Activated T-cell treated with anti-CD3 and anti-CD28 coated beads for 24 hours (primary cell): ENCODE data around the gene SFMBT1.

Experiments
- DNase-seq: peaks from one replicate; pipeline ENCODE4 v3.0.0-alpha.2; 2020; ENCODE audit warnings: low read depth

The SFMBT1 gene

DNA sequence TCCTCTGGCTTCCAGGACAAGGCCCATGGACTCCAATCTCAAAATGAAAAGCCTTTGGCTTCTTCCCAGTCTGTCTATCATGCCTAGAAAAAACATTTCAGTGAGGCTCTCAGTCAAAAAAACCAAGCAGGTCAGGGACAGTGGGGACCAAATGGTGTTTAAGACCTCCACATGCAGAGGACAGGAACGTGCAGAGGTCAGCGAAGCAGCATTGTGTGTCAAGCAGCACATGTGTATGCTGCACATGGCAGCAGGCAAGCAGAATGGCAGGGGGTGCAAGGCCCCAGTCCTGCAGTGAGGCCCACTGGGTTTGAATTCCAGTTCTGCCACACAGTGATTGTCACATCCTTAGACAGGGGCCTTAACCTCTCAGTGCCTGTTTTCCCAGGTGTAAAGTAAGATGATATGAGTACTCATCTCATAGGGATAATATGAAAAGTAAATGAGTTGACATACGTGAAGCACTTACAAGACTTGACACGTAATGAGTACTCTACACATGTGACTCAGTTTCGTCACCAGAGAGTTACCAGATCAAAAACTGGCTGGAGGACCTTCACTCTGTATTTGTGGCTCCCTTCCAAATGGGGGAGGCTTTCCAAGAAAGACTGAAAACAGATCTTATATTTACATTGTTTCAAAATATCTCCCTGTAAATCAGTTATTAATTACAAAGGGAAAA is 159.7 kb downstream of the SFMBT1 start:
- DNase-seq: no peak

DNA sequence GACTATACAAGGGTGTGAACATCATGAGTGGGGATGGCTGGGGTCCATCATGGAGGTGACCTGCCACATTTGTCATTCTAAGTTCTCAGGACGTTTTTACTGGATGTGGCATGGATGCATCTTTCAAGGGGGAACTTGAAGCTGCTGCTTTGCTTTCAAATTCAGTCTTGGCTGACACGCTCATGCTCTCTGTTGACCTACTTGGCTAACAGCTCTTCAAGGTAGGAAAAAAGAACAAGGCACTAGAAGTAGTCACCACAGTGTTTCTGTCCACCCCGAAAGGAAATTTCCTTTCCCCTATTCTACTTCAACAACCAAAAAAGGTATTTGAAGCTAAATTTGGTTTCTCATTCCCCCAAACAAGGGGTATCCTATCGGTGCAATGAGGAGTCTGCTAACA is 163.5 kb downstream of the SFMBT1 start:
- no peak for DNase-seq

GRCh38 chr3:52881871-52882270 is 164.0 kb downstream of the SFMBT1 start:
- no peak for DNase-seq

DNA sequence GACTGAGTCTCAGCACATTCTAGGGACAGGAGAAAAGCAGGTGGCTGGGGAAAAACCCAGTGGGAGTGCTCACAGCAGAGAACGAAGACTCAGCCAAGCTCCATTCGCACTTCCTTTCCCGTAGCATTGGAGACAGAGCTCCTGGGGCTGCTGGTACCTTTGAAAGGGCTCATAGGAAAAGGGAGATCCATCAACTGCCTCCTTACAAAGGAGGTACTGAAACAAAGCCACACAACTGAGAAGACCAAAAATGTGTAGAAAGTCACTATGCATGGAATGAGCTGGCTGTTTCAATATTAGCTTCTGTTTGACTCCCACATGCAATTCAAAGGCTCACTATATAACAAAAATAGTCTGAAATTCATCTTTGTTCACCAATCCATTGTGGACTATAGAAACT is 165.4 kb downstream of the SFMBT1 start:
- no peak for DNase-seq

DNA sequence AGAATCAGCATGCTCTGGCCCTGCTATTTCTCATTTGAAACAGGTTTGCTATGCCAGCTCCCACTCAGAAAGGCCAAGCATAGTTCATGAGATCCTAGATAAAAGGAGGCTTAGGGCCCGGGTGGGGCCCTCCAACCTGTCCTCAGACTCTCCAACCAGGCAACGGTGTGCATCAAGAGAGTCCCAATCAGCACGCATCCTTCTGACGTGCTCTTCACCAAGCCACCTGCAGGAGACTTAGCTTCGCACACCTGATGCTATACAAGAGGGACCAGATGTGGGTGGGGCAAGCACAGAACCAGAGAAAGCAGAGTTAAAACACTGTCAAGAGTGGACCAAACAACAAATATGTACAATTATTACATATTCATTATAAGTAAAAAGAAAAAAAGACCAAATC is 165.8 kb downstream of the SFMBT1 start:
- no peak for DNase-seq

DNA sequence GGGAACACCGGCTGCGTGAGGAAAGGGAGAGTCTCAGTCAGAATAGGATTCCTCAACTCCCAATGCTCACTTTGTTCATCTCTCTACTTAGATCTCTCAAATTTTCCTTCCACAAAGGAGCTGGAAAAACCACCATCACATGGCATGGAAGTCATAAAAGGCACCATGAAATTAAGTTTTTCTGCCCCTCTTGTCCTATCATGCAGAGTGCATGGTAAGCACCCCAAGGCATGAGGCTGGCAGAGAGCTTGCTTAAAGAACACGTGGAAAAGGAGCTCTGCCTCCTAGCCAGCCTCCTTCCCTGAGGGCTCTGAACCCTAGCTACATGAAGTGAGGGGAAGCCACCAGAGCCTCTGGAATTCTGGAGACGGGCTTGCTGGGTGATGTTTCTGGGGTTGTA is 166.3 kb downstream of the SFMBT1 start:
- no peak for DNase-seq

DNA sequence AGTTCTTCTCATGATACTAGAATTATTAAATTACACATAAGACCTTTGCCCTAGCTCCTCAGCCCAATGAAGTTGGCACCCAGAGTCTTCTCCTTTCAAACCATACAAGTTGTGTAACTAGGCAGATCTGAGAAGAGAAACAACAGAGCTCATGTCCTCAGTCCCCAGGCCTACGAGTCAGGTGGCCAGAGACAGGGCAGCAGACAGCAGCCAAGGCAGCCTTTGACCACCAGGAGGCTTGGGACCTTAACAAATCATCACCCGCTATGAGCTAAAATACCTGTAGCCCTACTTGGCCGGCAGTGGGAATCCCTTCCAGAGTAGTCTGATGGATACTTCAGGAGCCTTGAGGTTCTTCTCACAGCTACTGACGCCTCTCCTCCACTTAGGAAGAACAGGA is 166.8 kb downstream of the SFMBT1 start:
- no peak for DNase-seq

DNA sequence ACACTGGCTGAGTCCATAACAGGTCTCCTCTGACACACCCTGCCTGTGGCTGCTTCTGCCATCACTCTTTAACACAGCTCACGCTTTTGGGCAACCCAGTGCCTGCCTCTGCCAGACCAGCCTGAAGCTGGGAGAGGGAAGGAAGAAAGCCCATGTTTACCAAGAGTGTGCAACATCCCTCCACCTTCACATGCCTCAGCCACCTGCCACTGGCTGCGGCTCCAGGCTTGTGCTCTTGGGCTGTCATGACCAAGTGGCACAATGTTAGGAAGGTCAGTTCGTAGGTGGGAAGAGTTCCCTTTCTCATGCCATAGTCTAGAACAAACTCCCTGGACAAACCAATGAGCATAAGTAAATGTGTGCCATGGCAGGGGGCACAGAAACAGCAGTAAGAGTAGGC is 168.8 kb downstream of the SFMBT1 start:
- DNase-seq: no peak

DNA sequence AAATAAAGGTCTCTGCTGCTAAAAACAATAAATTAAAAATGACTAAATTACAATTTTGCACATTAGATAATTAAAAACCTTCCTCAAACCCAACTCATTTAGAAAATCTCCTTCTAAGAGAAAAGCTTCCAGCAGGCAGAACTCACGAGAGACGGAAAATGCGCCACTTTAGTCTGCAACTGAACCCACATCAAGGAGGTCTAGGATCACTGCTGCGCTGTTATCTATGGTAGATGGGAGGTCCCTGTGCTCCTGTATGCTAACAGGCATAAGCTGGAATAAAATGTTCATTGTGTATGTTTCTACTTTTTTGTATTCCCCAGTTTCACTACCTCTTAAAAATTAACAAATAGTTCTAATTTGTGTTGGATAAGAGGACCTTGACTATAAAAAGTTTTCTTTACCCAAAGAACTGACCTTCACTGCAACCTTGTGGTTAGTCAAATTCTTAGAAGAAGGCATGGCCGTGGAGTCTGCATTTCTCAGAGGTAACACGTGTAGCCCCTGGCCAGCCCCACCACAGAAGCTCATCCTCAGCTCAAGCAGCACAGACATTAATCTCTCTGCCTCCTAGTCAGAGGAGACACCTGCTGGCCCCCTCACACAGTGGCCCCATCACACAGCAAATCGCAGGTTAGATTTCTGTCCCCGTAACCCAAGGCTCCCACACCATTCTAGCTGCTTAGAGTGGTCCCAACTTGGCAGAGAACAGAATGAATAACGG is 170.8 kb downstream of the SFMBT1 start:
- no peak for DNase-seq

- no peak for DNase-seq
These were observed 171.6 kb downstream of the SFMBT1 start for GRCh38 chr3:52874160-52874701.

- no peak for DNase-seq
These were observed 172.3 kb downstream of the SFMBT1 start for GRCh38 chr3:52873433-52874159.

- DNase-seq: no peak
These were observed 173.6 kb downstream of the SFMBT1 start for GRCh38 chr3:52872245-52872644.

DNA sequence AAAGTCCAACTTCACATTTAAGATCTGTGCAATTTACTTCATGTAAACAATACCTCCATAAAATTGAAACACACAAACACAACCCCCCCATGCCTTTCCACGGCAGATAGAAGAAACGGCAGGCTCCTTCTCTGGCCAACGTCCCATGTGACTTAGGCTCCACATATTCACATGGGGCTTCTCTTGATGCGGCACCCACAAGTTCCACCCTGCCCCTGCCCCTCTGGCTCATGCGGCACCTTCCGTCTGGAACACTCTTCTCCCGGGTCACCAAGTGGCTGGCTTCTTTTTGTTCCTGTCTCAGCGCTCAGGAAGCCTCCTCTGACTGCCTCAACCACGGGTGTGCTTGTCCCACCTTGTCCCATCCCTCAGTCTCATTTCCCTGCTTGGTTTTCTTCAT is 174.1 kb downstream of the SFMBT1 start:
- DNase-seq: no peak

- DNase-seq: no peak
These were observed 175.4 kb downstream of the SFMBT1 start for GRCh38 chr3:52870471-52870870.

- no peak for DNase-seq
These were observed 179.4 kb downstream of the SFMBT1 start for GRCh38 chr3:52866427-52866826.

DNA sequence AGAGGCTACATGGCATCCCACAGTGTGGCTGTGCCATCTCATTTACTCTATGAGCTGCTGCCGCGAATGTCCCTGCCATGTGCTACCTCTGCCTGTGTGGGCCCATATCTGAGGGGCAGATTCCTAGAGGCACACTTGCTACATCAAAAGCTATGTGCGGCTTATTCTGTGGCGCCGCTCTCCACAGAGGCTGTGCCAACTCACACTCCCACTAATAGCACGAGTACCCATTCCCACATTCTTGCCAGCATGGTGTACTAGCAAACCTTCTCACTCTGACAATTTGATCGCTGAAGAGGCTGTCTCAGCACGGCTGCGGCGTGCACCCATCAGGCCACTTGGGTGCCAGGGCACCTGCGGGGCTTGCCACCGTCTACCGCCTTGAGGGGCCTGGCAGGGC is 179.9 kb downstream of the SFMBT1 start:
- no peak for DNase-seq

GRCh38 chr3:52860424-52860768 is 185.5 kb downstream of the SFMBT1 start:
- DNase-seq: no peak

GRCh38 chr3:52859686-52860423 is 186.0 kb downstream of the SFMBT1 start:
- no peak for DNase-seq

GRCh38 chr3:52857864-52858263 is 188.0 kb downstream of the SFMBT1 start:
- no peak for DNase-seq

DNA sequence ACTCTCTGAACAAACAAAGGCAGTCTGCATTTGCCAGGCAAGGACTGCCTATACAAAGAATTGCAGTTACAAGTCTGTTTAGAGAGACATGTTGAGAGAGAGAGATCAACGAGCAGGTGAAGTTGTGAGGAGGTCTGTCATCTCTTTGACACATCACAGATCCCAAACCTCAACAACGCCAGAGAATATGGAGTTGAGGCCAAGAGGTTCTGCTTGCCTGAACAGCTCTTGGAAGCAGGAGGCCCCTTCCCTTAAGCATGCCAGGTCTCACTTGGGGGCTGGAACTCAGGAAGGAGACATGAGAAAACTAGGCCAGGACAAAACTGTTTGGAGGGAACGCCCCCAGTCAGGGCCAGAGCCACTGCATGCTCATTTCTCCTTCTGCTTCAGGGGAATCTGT is 188.7 kb downstream of the SFMBT1 start:
- no peak for DNase-seq

DNA sequence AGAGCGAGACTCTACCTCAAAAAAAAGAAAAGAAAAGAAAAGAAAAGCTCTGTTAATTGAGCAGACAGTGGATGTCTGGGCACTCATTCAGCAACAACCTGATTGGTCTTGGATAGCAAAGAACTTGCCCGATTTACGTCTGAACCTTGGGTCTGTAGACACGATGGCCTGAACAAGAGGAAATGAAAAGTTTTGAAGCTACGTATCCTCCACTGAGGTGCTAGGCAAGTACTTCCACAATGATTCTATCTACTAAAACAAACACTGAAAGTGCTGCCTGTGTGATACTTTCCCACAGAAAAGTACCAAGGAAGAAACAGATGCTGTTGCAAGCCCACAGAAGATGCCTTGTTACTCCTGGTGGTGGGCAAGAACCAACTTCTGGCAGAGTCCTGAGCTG is 189.2 kb downstream of the SFMBT1 start:
- DNase-seq: no peak

- no peak for DNase-seq
These were observed 191.9 kb downstream of the SFMBT1 start for GRCh38 chr3:52854013-52854412.
